ENCODE results near the gene COL18A1.
"Not testable (repeated sequence)": the region's sequence is repeated elsewhere in the genome, so short reads cannot be mapped to it uniquely, and the experiment has no call there.

COL18A1 gene

GRCh38 chr21:45560106-45561021, 155.4 kb downstream of the COL18A1 start:
- DNase-seq (ENCODE audit: low read depth): no peak

- not testable (repeated sequence) for DNase-seq (ENCODE audit: low read depth)
Observed at GRCh38 chr21:45561241-45561640, 156.3 kb downstream of the COL18A1 start.

GRCh38 chr21:45562402-45562801, 157.4 kb downstream of the COL18A1 start:
- DNase-seq (ENCODE audit: low read depth): no peak

- no peak for DNase-seq (ENCODE audit: low read depth)
Observed at GRCh38 chr21:45562965-45563364, 158.0 kb downstream of the COL18A1 start.
